Osteoblast (primary cell): ENCODE results near the gene WIPF1. TPM values are rescaled to one million over a fixed set of nuclear protein-coding genes. Genes with fewer than 3 reads are reported as not detected.

Source experiments
- DNase-seq: peaks from one replicate; pipeline ENCODE4 v3.0.0; 2011; ENCODE audit warnings: low spot score, mixed read lengths; ENCODE audit not compliant: insufficient read length; ENCODE audit errors: missing footprints
- H2AFZ ChIP-seq: 2 replicates; pipeline ENCODE4 v1.6.0; 2011; ENCODE audit warnings: mild to moderate bottlenecking, low read length
- H3K27ac ChIP-seq: 2 replicates; pipeline ENCODE4 v1.5.1; 2011; ENCODE audit warnings: mild to moderate bottlenecking, low read depth, low read length, moderate library complexity
- H3K27me3 ChIP-seq: 2 replicates; pipeline ENCODE4 v1.6.0; 2012; ENCODE audit warnings: mild to moderate bottlenecking, control low read depth, inconsistent platforms, low read length, moderate library complexity; ENCODE audit not compliant: insufficient read depth
- H3K36me3 ChIP-seq: 2 replicates; pipeline ENCODE4 v1.5.1; 2011; ENCODE audit warnings: mild to moderate bottlenecking, low read length, control low read depth, moderate library complexity; ENCODE audit not compliant: insufficient read depth
- H3K4me1 ChIP-seq: 2 replicates; pipeline ENCODE4 v1.5.1; 2011; ENCODE audit warnings: mild to moderate bottlenecking, low read length, control low read depth, moderate library complexity; ENCODE audit not compliant: insufficient read depth
- H3K4me2 ChIP-seq: 2 replicates; pipeline ENCODE4 v1.6.0; 2011; ENCODE audit warnings: mild to moderate bottlenecking, low read length; ENCODE audit not compliant: insufficient read depth
- H3K4me3 ChIP-seq: fragments of 200-600 bp; sonication (generic); 3 replicates; pipeline ENCODE4 v1.5.1; 2012; ENCODE audit warnings: mild to moderate bottlenecking, low read length, inconsistent platforms; ENCODE audit not compliant: insufficient read depth
- H3K79me2 ChIP-seq: 2 replicates; pipeline ENCODE4 v1.6.0; 2012; ENCODE audit warnings: mild to moderate bottlenecking, low read length, control low read depth, inconsistent platforms; ENCODE audit not compliant: insufficient read depth
- H3K9me3 ChIP-seq: 2 replicates; pipeline ENCODE4 v1.5.1; 2011; ENCODE audit warnings: low read depth, low read length, control low read depth
- H4K20me1 ChIP-seq: 2 replicates; pipeline ENCODE4 v1.6.0; 2012; ENCODE audit warnings: mild to moderate bottlenecking, low read length, control low read depth; ENCODE audit not compliant: insufficient read depth
- CTCF ChIP-seq: IDR thresholded peaks from 2 replicates; pipeline ENCODE4 v1.5.1; 2011; ENCODE audit warnings: mild to moderate bottlenecking, low read depth, low read length, moderate library complexity; ENCODE audit errors: extremely low read depth
- total RNA-seq: library from RNA; depleted of rRNA; stranded (reverse); fragments of >200 nt; gene quantifications from 2 replicates; pipeline ENCODE4 v1.2.3, GENCODE V29; 2012

The WIPF1 gene
- total RNA-seq, 1 donor, result 17.7 TPM

- Histone ChIP-seq H3K4me1 (no peaks in the 10 kb centered on the region), H4K20me1 (no peaks in the 10 kb centered on the region), H3K27me3 (peaks cover 27% of the 10 kb centered on the region), H3K27ac (no peak overlapping the region), H2AFZ (no peak overlapping the region), H3K79me2 (no peaks in the 10 kb centered on the region), H3K4me3 (no peak overlapping the region), H3K4me2 (no peak overlapping the region), H3K36me3 (no peaks in the 10 kb centered on the region), H3K9me3 (no peaks in the 10 kb centered on the region)
- DNase-seq, result no peak
- no peak for TF ChIP-seq CTCF
Measured at GRCh38 chr2:174524527-174524926, 73.1 kb downstream of the WIPF1 start.

GRCh38 chr2:174522553-174522952, 75.1 kb downstream of the WIPF1 start:
- DNase-seq, result no peak
- Histone ChIP-seq H3K4me3 (no peak overlapping the region), H3K36me3 (no peaks in the 10 kb centered on the region), H3K4me1 (no peaks in the 10 kb centered on the region), H3K27me3 (peaks cover 27% of the 10 kb centered on the region), H2AFZ (no peak overlapping the region), H4K20me1 (no peaks in the 10 kb centered on the region), H3K79me2 (no peaks in the 10 kb centered on the region), H3K4me2 (no peak overlapping the region), H3K9me3 (no peaks in the 10 kb centered on the region), H3K27ac (no peak overlapping the region)
- peak; percentile 31 for TF ChIP-seq CTCF

- Histone ChIP-seq H3K9me3 (no peaks in the 10 kb centered on the region), H3K27me3 (peaks cover 24% of the 10 kb centered on the region), H3K4me1 (no peaks in the 10 kb centered on the region), H3K4me2 (no peak overlapping the region), H3K27ac (no peak overlapping the region), H4K20me1 (no peaks in the 10 kb centered on the region), H3K4me3 (no peak overlapping the region), H2AFZ (no peak overlapping the region), H3K79me2 (no peaks in the 10 kb centered on the region), H3K36me3 (no peaks in the 10 kb centered on the region)
- DNase-seq, result no peak
- TF ChIP-seq CTCF, result no peak
Measured at GRCh38 chr2:174518395-174518794, 79.2 kb downstream of the WIPF1 start.

- Histone ChIP-seq H4K20me1 (no peaks in the 10 kb centered on the region), H3K27ac (no peak overlapping the region), H3K9me3 (no peaks in the 10 kb centered on the region), H3K4me3 (no peak overlapping the region), H3K27me3 (peaks cover 19% of the 10 kb centered on the region), H3K79me2 (no peaks in the 10 kb centered on the region), H2AFZ (no peak overlapping the region), H3K4me2 (no peak overlapping the region), H3K36me3 (no peaks in the 10 kb centered on the region), H3K4me1 (no peaks in the 10 kb centered on the region)
- TF ChIP-seq CTCF, result no peak
- no peak for DNase-seq
Measured at GRCh38 chr2:174516501-174517378, 80.9 kb downstream of the WIPF1 start.
